Measurements from ENCODE around the gene KRT16. TPM values are rescaled to one million over a fixed set of nuclear protein-coding genes. Genes with fewer than 3 reads are reported as not detected.
"Not testable (repeated sequence)": the region's sequence is repeated elsewhere in the genome, so short reads cannot be mapped to it uniquely, and the experiment has no call there.

Gene KRT16
- total RNA-seq, 2 donors from 2014 or later: 2.2 TPM; not detected in 1

DNA sequence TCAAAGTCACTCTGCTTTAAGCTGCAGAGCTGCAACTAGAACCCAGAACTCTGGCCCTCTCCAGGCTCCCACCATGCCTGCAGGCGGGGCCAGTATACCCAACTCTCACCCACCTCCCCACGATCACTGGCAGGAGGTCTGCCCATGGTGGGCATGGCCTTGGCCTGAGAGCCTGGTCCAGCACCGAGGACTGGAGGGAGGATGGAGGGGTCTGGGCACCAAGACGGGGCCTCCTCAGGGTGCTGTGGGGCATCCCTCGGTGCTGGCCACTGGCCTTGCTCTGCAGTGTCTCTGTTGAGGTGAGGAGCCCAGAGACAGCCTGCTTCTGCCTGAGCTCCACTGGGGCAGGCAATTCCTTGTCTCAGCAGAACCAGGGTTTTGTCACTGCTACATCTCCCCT lies 1.5 kb upstream of the KRT16 start:
- no peaks in the 10 kb centered on the region for H3K27me3 ChIP-seq
- H3K4me3 ChIP-seq: no peak overlapping the region
- no peaks in the 10 kb centered on the region for H3K4me1 ChIP-seq
- TF ChIP-seq, protein P1, sequence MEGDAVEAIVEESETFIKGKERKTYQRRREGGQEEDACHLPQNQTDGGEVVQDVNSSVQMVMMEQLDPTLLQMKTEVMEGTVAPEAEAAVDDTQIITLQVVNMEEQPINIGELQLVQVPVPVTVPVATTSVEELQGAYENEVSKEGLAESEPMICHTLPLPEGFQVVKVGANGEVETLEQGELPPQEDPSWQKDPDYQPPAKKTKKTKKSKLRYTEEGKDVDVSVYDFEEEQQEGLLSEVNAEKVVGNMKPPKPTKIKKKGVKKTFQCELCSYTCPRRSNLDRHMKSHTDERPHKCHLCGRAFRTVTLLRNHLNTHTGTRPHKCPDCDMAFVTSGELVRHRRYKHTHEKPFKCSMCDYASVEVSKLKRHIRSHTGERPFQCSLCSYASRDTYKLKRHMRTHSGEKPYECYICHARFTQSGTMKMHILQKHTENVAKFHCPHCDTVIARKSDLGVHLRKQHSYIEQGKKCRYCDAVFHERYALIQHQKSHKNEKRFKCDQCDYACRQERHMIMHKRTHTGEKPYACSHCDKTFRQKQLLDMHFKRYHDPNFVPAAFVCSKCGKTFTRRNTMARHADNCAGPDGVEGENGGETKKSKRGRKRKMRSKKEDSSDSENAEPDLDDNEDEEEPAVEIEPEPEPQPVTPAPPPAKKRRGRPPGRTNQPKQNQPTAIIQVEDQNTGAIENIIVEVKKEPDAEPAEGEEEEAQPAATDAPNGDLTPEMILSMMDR (IDR thresholded peaks at IDR 0.05): no peak
- DNase-seq (ENCODE audit: low spot score): no peak
- H3K36me3 ChIP-seq: no peaks in the 10 kb centered on the region
- no peaks in the 10 kb centered on the region for H3K9me3 ChIP-seq
- no peak overlapping the region for H3K27ac ChIP-seq

DNA sequence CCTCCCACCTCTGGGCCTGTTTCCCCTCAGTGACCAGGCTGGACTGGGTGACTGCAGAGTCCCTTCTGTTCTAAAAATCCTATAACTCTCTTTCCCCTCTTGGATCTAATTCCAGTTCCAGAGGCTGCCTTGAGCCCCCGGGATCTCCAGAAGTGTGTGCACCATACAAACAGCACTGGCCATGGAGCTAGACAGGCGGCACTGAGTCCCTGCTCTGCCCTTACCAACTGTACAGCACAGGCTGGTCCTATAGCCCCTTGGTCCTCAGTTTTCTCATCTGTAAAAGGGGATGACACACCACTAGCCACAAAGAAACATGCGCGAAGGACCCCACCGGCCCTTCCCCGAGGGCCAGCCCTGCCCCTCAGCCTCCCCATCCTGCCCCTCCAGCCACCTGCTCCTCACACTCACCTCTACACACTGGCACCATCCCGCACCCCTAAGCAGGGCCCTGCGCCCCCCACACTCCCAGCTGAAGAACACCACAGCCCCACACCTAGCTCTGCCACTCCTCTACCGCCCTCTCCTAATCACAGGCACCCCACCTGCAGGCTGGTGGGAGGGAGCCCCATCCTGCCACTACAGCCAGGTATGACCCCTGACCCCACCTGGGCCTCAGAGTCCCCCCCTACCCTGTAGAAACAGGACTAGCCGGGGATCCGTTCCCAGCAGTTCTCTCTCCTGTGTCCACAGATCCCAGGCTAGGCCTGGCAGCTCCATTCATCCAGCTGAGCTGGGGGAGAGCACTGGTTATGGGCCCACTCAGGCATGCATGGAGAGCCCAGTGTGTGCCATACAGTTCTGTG lies 913 bp upstream of the KRT16 start:
- no peaks in the 10 kb centered on the region for H3K4me1 ChIP-seq
- H3K36me3 ChIP-seq: no peaks in the 10 kb centered on the region
- DNase-seq (ENCODE audit: low spot score): no peak
- H3K9me3 ChIP-seq: no peaks in the 10 kb centered on the region
- no peak overlapping the region for H3K4me3 ChIP-seq
- TF ChIP-seq, protein P1 (IDR thresholded peaks at IDR 0.05): no peak
- H3K27ac ChIP-seq: no peak overlapping the region
- H3K27me3 ChIP-seq: no peaks in the 10 kb centered on the region

DNA sequence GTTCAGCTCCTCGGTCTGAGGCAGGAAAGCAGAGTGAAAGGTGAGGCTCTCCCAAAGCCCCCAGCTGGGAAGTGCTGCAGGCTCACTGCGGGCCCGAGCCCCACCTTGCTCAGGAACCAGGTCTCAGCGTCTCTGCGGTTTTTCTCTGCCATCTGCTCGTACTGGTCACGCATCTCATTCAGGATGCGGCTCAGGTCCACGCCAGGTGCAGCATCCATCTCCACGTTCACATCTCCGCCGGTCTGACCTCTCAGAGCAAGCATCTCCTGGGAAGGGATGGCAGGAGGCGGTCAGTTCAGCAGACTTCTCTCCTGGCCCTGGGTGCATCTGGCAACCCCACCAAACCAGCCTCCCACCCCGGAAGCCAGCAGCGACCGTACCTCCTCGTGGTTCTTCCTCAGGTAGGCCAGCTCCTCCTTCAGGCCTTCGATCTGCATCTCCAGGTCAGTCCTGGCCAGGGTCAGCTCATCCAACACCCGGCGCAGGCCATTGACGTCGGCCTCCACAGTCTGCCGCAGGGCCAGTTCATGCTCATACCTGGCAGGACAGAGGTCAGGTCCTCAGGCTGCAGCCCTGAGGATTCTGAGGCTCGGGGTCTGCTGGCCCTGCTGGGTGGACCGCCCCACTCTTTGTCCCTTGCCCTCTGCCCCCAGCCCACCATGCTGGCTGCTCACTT lies 1.5 kb downstream of the KRT16 start:
- H3K27me3 ChIP-seq: no peaks in the 10 kb centered on the region
- H3K4me3 ChIP-seq: no peak overlapping the region
- no peak for DNase-seq (ENCODE audit: low spot score)
- peaks cover 0 to 19% of the 10 kb centered on the region in 2 donors for H3K9me3 ChIP-seq
- TF ChIP-seq, protein P1 (IDR thresholded peaks at IDR 0.05): no peak
- no peak overlapping the region for H3K27ac ChIP-seq
- no peaks in the 10 kb centered on the region for H3K36me3 ChIP-seq
- H3K4me1 ChIP-seq: no peaks in the 10 kb centered on the region

DNA sequence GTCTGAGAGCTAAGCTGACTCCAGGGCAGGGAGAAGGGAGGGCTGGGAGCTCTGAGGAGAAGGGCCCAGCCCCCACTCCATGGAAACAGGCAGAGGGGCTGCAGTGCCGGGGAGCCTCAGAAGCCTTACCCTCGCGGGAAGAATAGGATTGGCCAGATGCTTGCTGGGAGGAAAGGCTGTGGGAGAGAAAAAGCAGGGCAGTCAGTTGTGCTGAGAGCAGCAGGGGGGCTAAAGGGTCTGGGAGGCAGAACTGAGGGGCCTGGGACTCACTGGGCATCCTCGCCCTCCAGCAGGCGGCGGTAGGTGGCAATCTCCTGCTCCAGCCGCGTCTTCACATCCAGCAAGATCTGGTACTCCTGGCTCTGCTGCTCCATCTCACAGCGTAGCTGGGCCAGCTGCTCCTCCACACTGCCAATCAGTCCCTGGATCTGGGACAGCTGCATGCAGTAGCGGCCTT lies 2.5 kb downstream of the KRT16 start:
- not testable (repeated sequence) for H3K27ac ChIP-seq; H3K27me3 ChIP-seq; DNase-seq (ENCODE audit: low spot score); H3K36me3 ChIP-seq; H3K4me1 ChIP-seq; H3K4me3 ChIP-seq
- H3K9me3 ChIP-seq: peaks cover 0 to 22% of the 10 kb centered on the region in 2 donors

DNA sequence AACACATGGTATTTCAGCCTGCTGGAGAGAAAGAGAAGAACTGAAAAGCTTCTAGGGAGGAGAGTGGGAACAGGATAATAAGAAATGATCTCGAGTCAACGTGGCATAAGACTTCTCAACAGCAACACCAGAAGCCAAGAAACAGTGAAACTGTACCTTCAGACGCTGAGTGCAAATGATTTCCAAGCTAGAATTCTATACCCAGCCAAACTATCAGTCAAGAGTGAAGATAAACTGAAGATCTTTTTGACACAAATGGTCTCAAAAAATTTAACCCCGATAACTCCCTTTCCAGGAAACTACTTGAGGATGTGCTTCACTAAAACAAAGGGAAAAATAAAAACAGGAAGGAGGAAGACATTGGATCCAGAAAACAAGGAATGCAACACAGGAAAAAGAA lies 5.6 kb downstream of the KRT16 start:
- peaks cover 0 to 22% of the 10 kb centered on the region in 2 donors for H3K9me3 ChIP-seq
- not testable (repeated sequence) for DNase-seq (ENCODE audit: low spot score); H3K27ac ChIP-seq; H3K4me1 ChIP-seq; H3K27me3 ChIP-seq; H3K4me3 ChIP-seq; H3K36me3 ChIP-seq

DNA sequence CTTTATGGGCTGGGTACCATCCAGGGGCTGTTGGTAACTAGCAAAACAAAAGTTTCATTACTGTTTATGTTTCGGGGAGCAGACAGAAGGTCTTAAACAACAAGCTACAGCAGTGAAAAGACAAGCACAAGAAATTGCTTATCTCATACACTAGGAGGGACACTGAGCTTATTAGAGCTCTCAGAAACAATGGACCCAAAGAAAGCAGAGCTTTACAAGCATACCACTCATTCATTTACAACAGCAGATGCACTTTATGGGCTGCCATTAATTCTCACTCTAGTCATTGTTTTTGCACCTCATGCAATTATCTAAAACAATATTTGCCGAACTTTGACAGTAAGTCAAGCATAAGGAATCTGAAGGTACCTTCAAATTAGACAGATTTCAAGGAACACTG lies 10.0 kb downstream of the KRT16 start:
- no peaks in the 10 kb centered on the region for H3K36me3 ChIP-seq
- no peaks in the 10 kb centered on the region for H3K4me1 ChIP-seq
- peaks cover 0 to 18% of the 10 kb centered on the region in 2 donors for H3K9me3 ChIP-seq
- H3K27me3 ChIP-seq: no peaks in the 10 kb centered on the region
- TF ChIP-seq, protein P1 (IDR thresholded peaks at IDR 0.05): no peak
- H3K4me3 ChIP-seq: no peak overlapping the region
- H3K27ac ChIP-seq: no peak overlapping the region
- DNase-seq (ENCODE audit: low spot score): no peak

All from right atrium auricular region (tissue), 2 donors.